GM19468 (cell line): ENCODE data around the gene KCMF1.

ENCODE experiments used
- ATAC-seq: cut with Tn5 transposase; IDR thresholded peaks from one replicate; pipeline ENCODE4 v1.9.1; 2021; ENCODE audit warnings: mild to moderate bottlenecking, moderate library complexity, moderate number of reproducible peaks; ENCODE audit not compliant: unreplicated experiment; ENCODE audit errors: extremely low read depth

KCMF1 gene

GRCh38 chr2:84972932-84973331 is 2.0 kb downstream of the KCMF1 start:
- ATAC-seq: no peak

GRCh38 chr2:84980263-84980983 is 9.5 kb downstream of the KCMF1 start:
- ATAC-seq: no peak

- ATAC-seq: no peak
Observed at GRCh38 chr2:84986018-84986417, 15.1 kb downstream of the KCMF1 start.

- ATAC-seq: no peak
Observed at GRCh38 chr2:84989422-84989821, 18.5 kb downstream of the KCMF1 start.

- ATAC-seq: no peak
Observed at GRCh38 chr2:84989927-84990326, 19.0 kb downstream of the KCMF1 start.

- no peak for ATAC-seq
Observed at GRCh38 chr2:84991404-84992160, 20.6 kb downstream of the KCMF1 start.

GRCh38 chr2:84995826-84996225 is 24.9 kb downstream of the KCMF1 start:
- no peak for ATAC-seq

- ATAC-seq: no peak
Observed at GRCh38 chr2:84996909-84997308, 25.9 kb downstream of the KCMF1 start.

- ATAC-seq: no peak
Observed at GRCh38 chr2:84999553-84999955, 28.6 kb downstream of the KCMF1 start.

GRCh38 chr2:85001595-85001994 is 30.6 kb downstream of the KCMF1 start:
- no peak for ATAC-seq

GRCh38 chr2:85002534-85002933 is 31.6 kb downstream of the KCMF1 start:
- no peak for ATAC-seq

- ATAC-seq: no peak
Observed at GRCh38 chr2:85008252-85008651, 37.3 kb downstream of the KCMF1 start.

GRCh38 chr2:85009019-85009618 is 38.2 kb downstream of the KCMF1 start:
- ATAC-seq: no peak

GRCh38 chr2:85010404-85010803 is 39.4 kb downstream of the KCMF1 start:
- no peak for ATAC-seq

GRCh38 chr2:85011098-85011497 is 40.1 kb downstream of the KCMF1 start:
- ATAC-seq: no peak

GRCh38 chr2:85011747-85012146 is 40.8 kb downstream of the KCMF1 start:
- ATAC-seq: no peak

- no peak for ATAC-seq
Observed at GRCh38 chr2:85012431-85012830, 41.5 kb downstream of the KCMF1 start.

GRCh38 chr2:85012855-85013254 is 41.9 kb downstream of the KCMF1 start:
- ATAC-seq: no peak

- ATAC-seq: no peak
Observed at GRCh38 chr2:85015653-85016360, 44.8 kb downstream of the KCMF1 start.

GRCh38 chr2:85016446-85016845 is 45.5 kb downstream of the KCMF1 start:
- no peak for ATAC-seq
